GM23338 (cell line): ENCODE results near the gene PHF24. TPM values are rescaled to one million over a fixed set of nuclear protein-coding genes. Genes with fewer than 3 reads are reported as not detected.

Experiments
- ATAC-seq: fragments of 200-7000 bp; cut with Tn5 transposase; 3 replicates; pipeline ENCODE4 v1.9.1; 2020
- DNase-seq: peaks from one replicate; pipeline ENCODE4 v3.0.0-alpha.2; 2015; ENCODE audit warnings: low spot score
- H2AFZ ChIP-seq: fragments of 200-600 bp; sonication (generic); 2 replicates; pipeline ENCODE4 v1.8.0; 2016; ENCODE audit warnings: antibody characterized with exemption, mild to moderate bottlenecking, moderate library complexity
- H3F3A ChIP-seq: fragments of 200-600 bp; sonication (generic); replicated peaks from 2 replicates; pipeline ENCODE4 v1.8.0; 2017; ENCODE audit warnings: antibody characterized with exemption, mixed run types, low read depth
- H3K27ac ChIP-seq: fragments of 200-600 bp; sonication (generic); 2 replicates; pipeline ENCODE4 v1.6.1; 2016; ENCODE audit warnings: low read depth
- H3K27me3 ChIP-seq: fragments of 200-600 bp; sonication (generic); 2 replicates; pipeline ENCODE4 v1.8.0; 2016; ENCODE audit warnings: mild to moderate bottlenecking, mixed run types, moderate library complexity; ENCODE audit not compliant: insufficient read depth
- H3K36me3 ChIP-seq: fragments of 200-600 bp; sonication (generic); 2 replicates; pipeline ENCODE4 v1.8.0; 2016; ENCODE audit warnings: mild to moderate bottlenecking; ENCODE audit not compliant: insufficient read depth
- H3K4me1 ChIP-seq: fragments of 200-600 bp; sonication (generic); 2 replicates; pipeline ENCODE4 v1.8.0; 2016; ENCODE audit warnings: mild to moderate bottlenecking, moderate library complexity; ENCODE audit not compliant: insufficient read depth
- H3K4me2 ChIP-seq: fragments of 200-600 bp; sonication (generic); 2 replicates; pipeline ENCODE4 v1.7.1; 2017; ENCODE audit warnings: mixed run types
- H3K4me3 ChIP-seq: fragments of 200-600 bp; sonication (generic); 2 replicates; pipeline ENCODE4 v1.6.1; 2016; ENCODE audit warnings: mixed run types
- H3K79me2 ChIP-seq: fragments of 200-600 bp; sonication (generic); replicated peaks from 2 replicates; pipeline ENCODE4 v1.8.0; 2017; ENCODE audit warnings: mild to moderate bottlenecking; ENCODE audit not compliant: insufficient read depth
- H3K9me2 ChIP-seq: fragments of 200-600 bp; sonication (generic); 2 replicates; pipeline ENCODE4 v1.8.0; 2017; ENCODE audit not compliant: insufficient read depth
- H4K20me1 ChIP-seq: fragments of 200-600 bp; sonication (generic); replicated peaks from 2 replicates; pipeline ENCODE4 v1.8.0; 2017; ENCODE audit warnings: mild to moderate bottlenecking; ENCODE audit not compliant: insufficient read depth
- H3K27ac Mint-ChIP-seq: 2 replicates; pipeline ENCODE4 v1.8.0; 2020; ENCODE audit warnings: inconsistent platforms, mild to moderate bottlenecking, moderate library complexity, mixed read lengths
- H3K27me3 Mint-ChIP-seq: 3 replicates; pipeline ENCODE4 v1.8.0; 2022; ENCODE audit warnings: low read depth, mild to moderate bottlenecking, moderate library complexity, mixed read lengths, inconsistent platforms; ENCODE audit not compliant: insufficient read depth, poor library complexity
- H3K36me3 Mint-ChIP-seq: 3 replicates; pipeline ENCODE4 v1.8.0; 2021; ENCODE audit warnings: low read depth, mild to moderate bottlenecking, inconsistent platforms, moderate library complexity, mixed read lengths
- H3K4me1 Mint-ChIP-seq: 3 replicates; pipeline ENCODE4 v1.8.0; 2020; ENCODE audit warnings: mild to moderate bottlenecking, inconsistent platforms, mixed read lengths
- H3K4me3 Mint-ChIP-seq: 3 replicates; pipeline ENCODE4 v1.8.0; 2021; ENCODE audit warnings: moderate library complexity, mild to moderate bottlenecking, inconsistent platforms, mixed read lengths
- H3K9me3 Mint-ChIP-seq: 3 replicates; pipeline ENCODE4 v1.8.0; 2020; ENCODE audit warnings: moderate library complexity, mild to moderate bottlenecking, inconsistent platforms, mixed read lengths
- CTCF ChIP-seq, 2 experiments: fragments of 200-600 bp in 1 of 2; sonication (generic) in 1 of 2; conservative IDR thresholded peaks; 2 replicates each; pipeline versions ENCODE4 v1.5.1 to v1.6.1; 2016 to 2017; ENCODE audit warnings: antibody characterized with exemption in 2 of 2, low read depth in 2 of 2, mild to moderate bottlenecking in 2 of 2, moderate library complexity in 1 of 2
- POLR2AphosphoS5 ChIP-seq: IDR thresholded peaks from 2 replicates; pipeline ENCODE4 v1.6.1; 2016; ENCODE audit warnings: antibody characterized with exemption, low read depth
- REST ChIP-seq: IDR thresholded peaks from one replicate; pipeline ENCODE4 v1.6.1; 2018; ENCODE audit warnings: antibody characterized with exemption; ENCODE audit not compliant: unreplicated experiment
- STAT1 ChIP-seq: IDR thresholded peaks from one replicate; pipeline ENCODE4 v1.6.1; 2016; ENCODE audit warnings: antibody characterized with exemption; ENCODE audit not compliant: unreplicated experiment
- ZNF462 ChIP-seq: fragments of 250-450 bp; sonication (Bioruptor Pico); IDR thresholded peaks from 2 replicates; pipeline ENCODE4 v1.5.0; 2020; ENCODE audit warnings: mild to moderate bottlenecking, moderate library complexity
- polyA plus RNA-seq: library from polyadenylated mRNA; unstranded; fragments of >200 nt; fragmentation: Nextera tagmentation; extraction: Ambion mirVana; gene quantifications from 2 replicates; pipeline ENCODE4 v1.2.1, GENCODE V29; 2016
- total RNA-seq: library from RNA; depleted of rRNA; stranded (reverse); fragments of >200 nt; shearing (Covaris generic); gene quantifications from 2 replicates; pipeline ENCODE4 v1.2.3, GENCODE V29; 2014

The PHF24 gene
- total and polyA plus RNA-seq, 2 experiments from 2014 or later, result 0.05 to 0.14 TPM

- Histone ChIP-seq H3K36me3 (no peaks in the 10 kb centered on the region), H4K20me1 (no peaks in the 10 kb centered on the region), H3K9me2 (no peaks in the 10 kb centered on the region), H3K27me3 (no peaks in the 10 kb centered on the region), H3K4me2 (no peak overlapping the region), H3K27ac (no peak overlapping the region), H3K4me3 (no peak overlapping the region), H3K4me1 (peaks cover 6% of the 10 kb centered on the region; the same call in 1 of the 2 replicates), H2AFZ (no peak overlapping the region), H3F3A (no peaks in the 10 kb centered on the region), H3K79me2 (no peaks in the 10 kb centered on the region)
- Mint-ChIP-seq H3K4me1 (peaks cover 12% of the 10 kb centered on the region), H3K4me3 (no peak overlapping the region), H3K27ac (no peak overlapping the region), H3K9me3 (no peaks in the 10 kb centered on the region), H3K36me3 (no peaks in the 10 kb centered on the region), H3K27me3 (peaks cover 7% of the 10 kb centered on the region)
- DNase-seq, result no peak
- ATAC-seq, result no peak
- TF ChIP-seq STAT1 (no peak), CTCF (conservative IDR thresholded peaks at IDR 0.05; ENCODE audit: low read depth in 2 of 2) (no peak), REST (no peak), POLR2AphosphoS5 (no peak), ZNF462 (CRISPR knock-in tag) (no peak)
Measured at GRCh38 chr9:34974664-34975063, 16.6 kb downstream of the PHF24 start.
